Measurements from ENCODE around the gene GHR.

The GHR gene

DNA sequence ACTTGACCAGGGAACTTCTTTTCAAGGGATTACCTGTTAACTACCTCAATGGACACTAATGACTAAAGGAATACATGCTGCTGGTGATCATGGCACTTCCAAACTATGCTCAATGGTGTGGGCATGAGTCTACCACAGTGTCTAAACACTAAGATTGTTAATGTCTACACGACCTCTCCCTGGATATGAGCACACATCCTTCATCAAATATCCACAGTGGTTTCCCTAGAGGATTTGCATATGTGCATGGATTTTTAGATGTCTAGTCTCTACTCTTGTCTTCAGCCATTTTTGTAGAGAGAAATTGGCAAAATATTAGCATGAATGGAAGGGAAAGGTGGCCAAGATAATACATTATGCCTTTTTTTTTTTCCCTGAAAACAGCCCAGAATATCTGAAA is 220.1 kb downstream of the GHR start:
- no peak for TF ChIP-seq CTCF (IDR thresholded peaks at IDR 0.05; ENCODE audit: borderline replicate concordance, insufficient read depth, low read depth, low read length)
- H3K4me3 ChIP-seq (ENCODE audit: low read depth, low read length), result no peak overlapping the region

GRCh38 chr5:42645138-42645537 is 221.9 kb downstream of the GHR start:
- TF ChIP-seq CTCF (IDR thresholded peaks at IDR 0.05; ENCODE audit: borderline replicate concordance, insufficient read depth, low read depth, low read length), result no peak
- no peak overlapping the region for H3K4me3 ChIP-seq (ENCODE audit: low read depth, low read length)

GRCh38 chr5:42648036-42648435 is 224.8 kb downstream of the GHR start:
- no peak overlapping the region for H3K4me3 ChIP-seq (ENCODE audit: low read depth, low read length)

GRCh38 chr5:42648915-42649314 is 225.7 kb downstream of the GHR start:
- TF ChIP-seq CTCF (IDR thresholded peaks at IDR 0.05; ENCODE audit: borderline replicate concordance, insufficient read depth, low read depth, low read length), result no peak
- no peak overlapping the region for H3K4me3 ChIP-seq (ENCODE audit: low read depth, low read length)

More at GRCh38 chr5:42648036-42648435, 224.8 kb downstream of the GHR start:
- TF ChIP-seq CTCF (IDR thresholded peaks at IDR 0.05; ENCODE audit: borderline replicate concordance, insufficient read depth, low read depth, low read length), result no peak

DNA sequence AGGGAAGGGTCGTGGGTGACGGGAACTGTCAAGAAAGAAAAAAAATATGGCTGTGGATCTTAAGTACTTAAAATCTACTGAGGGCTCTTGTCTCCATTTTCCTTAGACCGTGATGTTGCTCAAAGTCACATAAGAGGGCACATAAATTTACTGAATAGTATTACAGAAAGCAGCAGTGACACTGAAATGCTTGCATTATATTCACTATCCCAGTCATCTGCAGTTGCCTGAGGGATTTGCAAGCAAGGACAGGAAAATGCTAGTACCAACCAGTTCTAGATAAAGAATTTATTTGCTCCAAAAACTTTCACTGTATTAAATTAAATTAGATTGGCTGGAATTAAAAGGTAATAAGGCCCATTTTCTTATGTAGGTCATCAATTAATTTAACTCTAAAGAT is 226.8 kb downstream of the GHR start:
- no peak for TF ChIP-seq CTCF (IDR thresholded peaks at IDR 0.05; ENCODE audit: borderline replicate concordance, insufficient read depth, low read depth, low read length)
- H3K4me3 ChIP-seq (ENCODE audit: low read depth, low read length), result no peak overlapping the region

DNA sequence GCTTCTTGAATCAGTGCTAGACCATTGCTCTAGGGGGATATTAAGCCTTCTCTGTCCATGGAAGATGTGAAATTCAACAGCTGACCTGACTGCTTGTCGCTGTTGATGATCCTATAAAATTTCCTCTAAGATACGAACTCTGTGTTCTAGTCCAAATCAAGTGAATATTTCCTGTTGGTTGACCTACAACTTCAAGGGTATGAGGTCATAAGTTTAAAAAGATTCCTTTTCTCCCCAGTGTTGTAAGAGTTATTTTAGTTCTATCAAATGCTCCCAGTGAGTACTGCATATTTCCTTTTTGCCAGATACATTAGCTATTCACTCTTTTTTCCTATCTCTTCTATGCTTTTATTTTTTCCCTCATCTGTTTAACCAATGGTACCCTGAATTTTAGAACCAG is 230.5 kb downstream of the GHR start:
- TF ChIP-seq CTCF (IDR thresholded peaks at IDR 0.05; ENCODE audit: borderline replicate concordance, insufficient read depth, low read depth, low read length), result no peak
- no peak overlapping the region for H3K4me3 ChIP-seq (ENCODE audit: low read depth, low read length)

DNA sequence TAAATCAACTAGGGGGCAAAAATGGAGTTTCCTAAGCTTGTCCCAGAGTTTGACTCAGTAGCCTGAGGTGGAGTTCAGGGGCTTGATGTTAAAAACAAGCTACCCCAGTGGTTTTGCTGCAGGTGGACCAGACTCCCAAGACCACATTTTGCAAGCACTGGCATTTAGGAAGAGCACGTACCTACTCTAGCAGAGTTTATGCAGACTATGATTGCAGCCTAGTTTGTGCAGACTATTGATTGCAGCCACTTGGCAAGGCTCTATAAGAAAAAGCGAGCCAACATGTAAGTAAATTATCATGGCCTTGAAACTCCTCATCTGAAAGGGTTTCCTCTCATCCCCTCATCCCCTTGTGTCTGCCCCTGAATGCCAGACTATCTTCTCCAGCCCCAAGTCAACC is 231.4 kb downstream of the GHR start:
- no peak for TF ChIP-seq CTCF (IDR thresholded peaks at IDR 0.05; ENCODE audit: borderline replicate concordance, insufficient read depth, low read depth, low read length)

More for the DNA sequence above, 231.4 kb downstream of the GHR start:
- H3K4me3 ChIP-seq (ENCODE audit: low read depth, low read length), result no peak overlapping the region

Measured in GM12875 (cell line).